ENCODE measurements around the gene ZNF397. TPM values are rescaled to one million over a fixed set of nuclear protein-coding genes. Genes with fewer than 3 reads are reported as not detected.

The ZNF397 gene
- total and polyA plus RNA-seq, 2 of the 13 experiments (the other 11 are each of a cell fraction or from before 2014, with no cell fraction given) = 4.7 to 9.4 TPM

- TF ChIP-seq ZNF737 (CRISPR knock-in tag; IDR thresholded peaks at IDR 0.05; ENCODE audit: borderline replicate concordance) (peak; percentile 99; the same call in 1 of the 2 replicates), ZNF562 (CRISPR knock-in tag; IDR thresholded peaks at IDR 0.05; ENCODE audit: borderline replicate concordance) (no peak), MNT (IDR thresholded peaks at IDR 0.05) (no peak), TRAFD1 (CRISPR knock-in tag; IDR thresholded peaks at IDR 0.05; ENCODE audit: borderline replicate concordance) (peak; percentile 60; the same call in 1 of the 2 replicates), MLX (CRISPR knock-in tag; IDR thresholded peaks at IDR 0.05) (0 out of 2 replicates have a peak, but pooled peaks have one; percentile 65), KAT8 (CRISPR knock-in tag; IDR thresholded peaks at IDR 0.05) (peak; percentile 96), NFE2L2 (IDR thresholded peaks at IDR 0.05; ENCODE audit: low read length) (no peak), ZNF629 (CRISPR knock-in tag; conservative IDR thresholded peaks at IDR 0.05) (no peak), NR0B2 (CRISPR knock-in tag; IDR thresholded peaks at IDR 0.05) (peak; percentile 95), ZNF337 (CRISPR knock-in tag; IDR thresholded peaks at IDR 0.05; ENCODE audit: borderline replicate concordance, low read depth) (no peak), ARID2 (CRISPR knock-in tag; IDR thresholded peaks at IDR 0.05; ENCODE audit: borderline replicate concordance) (peak; percentile 84), POGZ (CRISPR knock-in tag; IDR thresholded peaks at IDR 0.05) (peak; percentile 96), U2AF1 (optimal IDR thresholded peaks at IDR 0.05; ENCODE audit: low read depth, low read length) (peak; percentile 85), ZNF101 (CRISPR knock-in tag; IDR thresholded peaks at IDR 0.05; ENCODE audit: borderline replicate concordance, low read depth) (no peak), BRF2 (CRISPR knock-in tag; IDR thresholded peaks at IDR 0.05) (0 out of 2 replicates have a peak, but pooled peaks have one; percentile 55), ZNF281 (CRISPR knock-in tag; IDR thresholded peaks at IDR 0.05; ENCODE audit: borderline replicate concordance) (peak; percentile 78), CEBPB (IDR thresholded peaks at IDR 0.05; ENCODE audit: borderline replicate concordance, low read depth, low read length) (no peak)
Measured at GRCh38 chr18:35290094-35290735, 49.4 kb downstream of the ZNF397 start, which contains the start of gene ZSCAN30 (continued).

Data from HepG2 (cell line).